OCI-LY1 (cell line): ENCODE results near the gene CD164L2.
A peak's percentile ranks its signal among the peaks of the same experiment; 100 is the strongest.

Experiments used
- H2AFZ ChIP-seq: fragments of 200-600 bp; sonication (generic), shearing (Covaris generic); 2 replicates; pipeline ENCODE4 v1.6.0; 2014; ENCODE audit warnings: antibody characterized with exemption, mild to moderate bottlenecking, low read length
- H3F3A ChIP-seq: fragments of 200-600 bp; sonication (generic), shearing (Covaris generic); 2 replicates; pipeline ENCODE4 v1.6.0; 2014; ENCODE audit warnings: mild to moderate bottlenecking, antibody characterized with exemption, low read length, moderate library complexity; ENCODE audit not compliant: insufficient read depth
- H3K27ac ChIP-seq: fragments of 200-600 bp; sonication (generic); 2 replicates; pipeline ENCODE4 v1.5.1; 2014; ENCODE audit warnings: low read length, mixed run types, mild to moderate bottlenecking, low read depth; ENCODE audit not compliant: poor library complexity, severe bottlenecking
- H3K27me3 ChIP-seq: fragments of 200-600 bp; sonication (generic); 2 replicates; pipeline ENCODE4 v1.6.0; 2014; ENCODE audit warnings: antibody characterized with exemption, mild to moderate bottlenecking, low read length, moderate library complexity; ENCODE audit not compliant: insufficient read depth
- H3K36me3 ChIP-seq: fragments of 200-600 bp; sonication (generic); 2 replicates; pipeline ENCODE4 v1.6.1; 2014; ENCODE audit warnings: mild to moderate bottlenecking, antibody characterized with exemption, low read length, moderate library complexity, mixed read lengths; ENCODE audit not compliant: insufficient read depth
- H3K4me1 ChIP-seq: fragments of 200-600 bp; sonication (generic); 2 replicates; pipeline ENCODE4 v1.5.1; 2014; ENCODE audit warnings: mild to moderate bottlenecking, low read length, moderate library complexity; ENCODE audit not compliant: insufficient read depth, severe bottlenecking
- H3K4me2 ChIP-seq: fragments of 200-600 bp; sonication (generic), shearing (Covaris generic); 2 replicates; pipeline ENCODE4 v1.6.1; 2014; ENCODE audit warnings: low read length
- H3K4me3 ChIP-seq: fragments of 200-600 bp; sonication (generic); 2 replicates; pipeline ENCODE4 v1.5.1; 2014; ENCODE audit warnings: low read length, low read depth, mild to moderate bottlenecking, mixed read lengths; ENCODE audit not compliant: poor library complexity, severe bottlenecking
- H3K79me2 ChIP-seq: fragments of 200-600 bp; shearing (Covaris generic); 2 replicates; pipeline ENCODE4 v1.6.1; 2016; ENCODE audit warnings: mixed run types, low read length, mixed read lengths; ENCODE audit not compliant: insufficient read depth
- H3K9ac ChIP-seq: fragments of 200-600 bp; sonication (generic), shearing (Covaris generic); 2 replicates; pipeline ENCODE4 v1.6.1; 2014; ENCODE audit warnings: mild to moderate bottlenecking, low read length, mixed read lengths
- H3K9me2 ChIP-seq: fragments of 200-600 bp; sonication (generic), shearing (Covaris generic); 2 replicates; pipeline ENCODE4 v1.6.1; 2014; ENCODE audit warnings: low read depth, mild to moderate bottlenecking, low read length, mixed read lengths
- H3K9me3 ChIP-seq: fragments of 200-600 bp; shearing (Covaris generic); 2 replicates; pipeline ENCODE4 v1.6.1; 2014; ENCODE audit warnings: low read length, mixed read lengths
- H4K20me1 ChIP-seq: fragments of 200-600 bp; sonication (generic), shearing (Covaris generic); 2 replicates; pipeline ENCODE4 v1.6.0; 2016; ENCODE audit warnings: mild to moderate bottlenecking, low read length; ENCODE audit not compliant: insufficient read depth
- EZH2 ChIP-seq: fragments of 200-600 bp; sonication (generic), shearing (Covaris generic); IDR thresholded peaks from 2 replicates; pipeline ENCODE4 v1.8.0; 2017; ENCODE audit warnings: borderline replicate concordance, mixed run types, mild to moderate bottlenecking, antibody characterized with exemption, low read length, moderate library complexity, mixed read lengths
- TF ChIP-seq, protein P1 (sequence below): fragments of 200-600 bp; sonication (generic), shearing (Covaris generic); IDR thresholded peaks from 2 replicates; pipeline ENCODE4 v1.5.1; 2017; ENCODE audit warnings: mild to moderate bottlenecking, antibody characterized with exemption, low read length, moderate library complexity, mixed read lengths

The CD164L2 gene

GRCh38 chr1:27342391-27342777 is 40.7 kb downstream of the CD164L2 start:
- peak overlapping the region; percentile 93 for H3K4me2 ChIP-seq
- H3K36me3 ChIP-seq: no peaks in the 10 kb centered on the region
- no peak overlapping the region for H2AFZ ChIP-seq
- no peaks in the 10 kb centered on the region for H4K20me1 ChIP-seq
- H3F3A ChIP-seq: no peaks in the 10 kb centered on the region
- H3K9ac ChIP-seq: peak overlapping the region; percentile 76
- no peak for TF ChIP-seq EZH2
- TF ChIP-seq, protein P1, sequence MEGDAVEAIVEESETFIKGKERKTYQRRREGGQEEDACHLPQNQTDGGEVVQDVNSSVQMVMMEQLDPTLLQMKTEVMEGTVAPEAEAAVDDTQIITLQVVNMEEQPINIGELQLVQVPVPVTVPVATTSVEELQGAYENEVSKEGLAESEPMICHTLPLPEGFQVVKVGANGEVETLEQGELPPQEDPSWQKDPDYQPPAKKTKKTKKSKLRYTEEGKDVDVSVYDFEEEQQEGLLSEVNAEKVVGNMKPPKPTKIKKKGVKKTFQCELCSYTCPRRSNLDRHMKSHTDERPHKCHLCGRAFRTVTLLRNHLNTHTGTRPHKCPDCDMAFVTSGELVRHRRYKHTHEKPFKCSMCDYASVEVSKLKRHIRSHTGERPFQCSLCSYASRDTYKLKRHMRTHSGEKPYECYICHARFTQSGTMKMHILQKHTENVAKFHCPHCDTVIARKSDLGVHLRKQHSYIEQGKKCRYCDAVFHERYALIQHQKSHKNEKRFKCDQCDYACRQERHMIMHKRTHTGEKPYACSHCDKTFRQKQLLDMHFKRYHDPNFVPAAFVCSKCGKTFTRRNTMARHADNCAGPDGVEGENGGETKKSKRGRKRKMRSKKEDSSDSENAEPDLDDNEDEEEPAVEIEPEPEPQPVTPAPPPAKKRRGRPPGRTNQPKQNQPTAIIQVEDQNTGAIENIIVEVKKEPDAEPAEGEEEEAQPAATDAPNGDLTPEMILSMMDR: no peak
- no peaks in the 10 kb centered on the region for H3K79me2 ChIP-seq
- no peaks in the 10 kb centered on the region for H3K9me2 ChIP-seq
- no peaks in the 10 kb centered on the region for H3K27me3 ChIP-seq
- peak overlapping the region; percentile 73 for H3K27ac ChIP-seq
- H3K4me1 ChIP-seq: peaks cover 39% of the 10 kb centered on the region
- H3K4me3 ChIP-seq: peak overlapping the region; percentile 79
- no peaks in the 10 kb centered on the region for H3K9me3 ChIP-seq

DNA sequence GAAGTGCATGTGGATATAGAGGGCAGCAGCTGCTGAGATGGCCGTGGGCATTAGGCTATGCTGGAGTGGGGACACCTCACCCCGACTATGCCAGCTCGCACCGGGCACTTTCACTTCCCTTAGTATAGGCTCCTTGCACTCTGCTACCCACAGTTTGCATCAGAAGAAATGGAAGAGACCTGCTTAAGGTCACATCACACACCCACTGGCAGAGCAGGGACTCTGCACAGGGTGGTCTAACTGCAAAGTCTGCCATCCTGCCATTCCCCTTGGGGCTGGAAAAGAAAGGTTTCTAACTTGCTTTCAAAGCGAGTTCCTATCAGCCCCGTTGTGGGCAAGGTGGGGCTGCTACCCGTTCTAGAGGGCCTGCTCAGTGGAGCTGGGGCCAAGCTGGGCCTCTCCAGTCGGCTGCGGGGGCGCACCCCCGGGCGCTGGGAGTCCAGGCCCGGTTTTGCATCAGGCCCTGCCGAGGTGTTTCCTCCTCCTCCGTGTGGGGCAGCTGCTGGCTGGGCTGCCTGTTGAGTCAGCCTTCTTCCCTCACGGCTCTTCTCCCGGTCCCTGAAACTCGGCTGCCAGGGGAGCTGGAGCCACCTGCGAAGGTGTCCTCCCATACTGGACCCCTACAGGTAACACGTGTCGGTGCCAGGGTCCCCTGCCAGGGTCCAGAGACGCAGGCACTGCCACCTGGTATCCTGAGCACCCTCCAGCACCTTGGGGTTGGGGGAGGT is 41.4 kb downstream of the CD164L2 start, which contains the start of gene SYTL1:
SYTL1 (plus strand) TSS at position 498 of the 728 bp plus-strand sequence. CDS start 3,313 bp downstream, outside the sequence.
- peak within 1 kb of the TSS; percentile 76 for H3K9ac ChIP-seq
- no peak within 1 kb of the TSS for H2AFZ ChIP-seq
- H3K4me3 ChIP-seq: peak within 1 kb of the TSS; percentile 79

GRCh38 chr1:27339213-27339612 is 43.9 kb downstream of the CD164L2 start:
- H3K36me3 ChIP-seq: peaks cover 27% of the 10 kb centered on the region
- H3K27me3 ChIP-seq: no peaks in the 10 kb centered on the region
- TF ChIP-seq, protein P1: no peak
- no peak for TF ChIP-seq EZH2
- H4K20me1 ChIP-seq: no peaks in the 10 kb centered on the region
- H3K27ac ChIP-seq: no peak overlapping the region
- no peaks in the 10 kb centered on the region for H3K79me2 ChIP-seq
- H3K9ac ChIP-seq: no peak overlapping the region
- H2AFZ ChIP-seq: no peak overlapping the region
- H3F3A ChIP-seq: no peaks in the 10 kb centered on the region
- peaks cover 39% of the 10 kb centered on the region for H3K4me1 ChIP-seq
- H3K4me3 ChIP-seq: no peak overlapping the region
- no peaks in the 10 kb centered on the region for H3K9me2 ChIP-seq
- H3K4me2 ChIP-seq: no peak overlapping the region
- H3K9me3 ChIP-seq: no peaks in the 10 kb centered on the region

More for the DNA sequence above, 41.4 kb downstream of the CD164L2 start, which contains the start of gene SYTL1:
- Histone ChIP-seq H3F3A (no peaks in the 10 kb centered on the region), H3K79me2 (no peaks in the 10 kb centered on the region), H3K4me1 (peaks cover 39% of the 10 kb centered on the region), H4K20me1 (no peaks in the 10 kb centered on the region), H3K27ac (peak within 1 kb of the TSS; percentile 73), H3K9me3 (no peaks in the 10 kb centered on the region), H3K36me3 (peaks cover 2% of the 10 kb centered on the region), H3K27me3 (no peaks in the 10 kb centered on the region), H3K9me2 (no peaks in the 10 kb centered on the region), H3K4me2 (peak within 1 kb of the TSS; percentile 93)
- no peak for TF ChIP-seq EZH2
- TF ChIP-seq, protein P1: no peak; the same call in 1 of the 2 replicates
